Stimulated activated CD8-positive, alpha-beta memory T cell treated with anti-CD3 and anti-CD28 coated beads, Interleukin-15, amount 100 ng/mL, for 4 hours (primary cell): ENCODE results near the gene ACTRT2.

ENCODE experiments used
- DNase-seq, 2 donors: peaks; one replicate each; pipeline ENCODE4 v3.0.0-alpha.2; 2020; ENCODE audit warnings: low read depth in 2 of 2

ACTRT2 gene

DNA sequence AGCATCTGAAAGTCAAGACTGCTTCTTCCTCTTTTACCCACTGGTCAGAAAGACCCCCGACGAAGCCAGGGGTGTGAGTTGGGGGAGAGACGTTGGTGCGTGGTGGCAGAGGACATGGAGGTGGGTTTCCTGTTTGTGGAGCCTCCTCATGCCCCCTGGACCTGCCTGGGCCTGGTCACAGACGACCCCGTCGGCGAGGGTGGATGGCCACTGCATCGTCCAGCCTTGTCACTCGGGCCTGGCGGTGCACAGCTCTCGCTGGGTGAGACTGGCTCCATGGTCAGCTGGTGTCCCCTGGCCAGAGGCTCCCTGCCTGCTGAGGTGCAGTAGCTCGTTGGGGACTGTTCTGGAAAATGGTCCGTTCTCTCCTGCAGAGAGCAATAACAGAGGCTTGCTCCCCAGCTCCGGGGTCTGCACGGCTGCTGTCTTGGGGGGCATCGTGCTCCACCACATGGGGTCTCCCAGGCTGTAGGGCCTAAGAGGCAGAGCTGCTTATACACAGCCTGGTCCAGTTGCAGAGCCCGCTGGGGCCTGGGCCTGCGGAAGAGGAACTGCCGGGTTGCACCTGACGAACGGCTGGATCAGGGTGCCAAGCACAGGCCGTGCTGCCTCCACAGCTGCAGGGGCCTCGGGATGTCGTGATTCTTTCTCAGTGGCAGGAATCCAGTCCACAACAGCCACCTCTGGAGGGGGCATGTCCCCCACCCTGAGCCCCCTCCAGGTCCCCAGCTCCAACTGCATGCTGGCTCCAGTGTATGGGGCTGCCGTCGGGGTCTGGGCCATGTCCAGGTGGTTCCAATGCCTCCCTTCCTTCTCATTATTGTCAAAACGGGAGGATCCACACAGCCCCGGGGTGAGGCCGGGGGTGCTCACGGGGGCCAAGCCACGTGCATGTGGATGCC lies 18.0 kb upstream of the ACTRT2 start:
- no peak for DNase-seq

DNA sequence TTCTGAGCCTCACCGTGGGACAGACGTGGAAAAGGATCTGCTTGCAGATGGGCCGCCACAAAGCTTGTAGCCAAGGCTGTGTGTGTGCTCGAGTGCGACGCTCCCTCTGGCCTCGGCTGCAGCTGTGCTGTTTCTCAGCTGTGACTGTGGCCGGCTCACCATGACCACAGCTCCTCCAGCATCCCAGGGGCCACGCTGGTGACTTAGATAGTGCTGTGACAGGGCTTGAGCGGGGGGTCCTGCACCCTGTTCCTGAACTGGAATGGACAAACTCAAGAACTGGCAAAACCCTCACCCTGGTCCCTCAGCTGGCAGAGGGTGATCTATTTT lies 17.4 kb upstream of the ACTRT2 start:
- DNase-seq: no peak

DNA sequence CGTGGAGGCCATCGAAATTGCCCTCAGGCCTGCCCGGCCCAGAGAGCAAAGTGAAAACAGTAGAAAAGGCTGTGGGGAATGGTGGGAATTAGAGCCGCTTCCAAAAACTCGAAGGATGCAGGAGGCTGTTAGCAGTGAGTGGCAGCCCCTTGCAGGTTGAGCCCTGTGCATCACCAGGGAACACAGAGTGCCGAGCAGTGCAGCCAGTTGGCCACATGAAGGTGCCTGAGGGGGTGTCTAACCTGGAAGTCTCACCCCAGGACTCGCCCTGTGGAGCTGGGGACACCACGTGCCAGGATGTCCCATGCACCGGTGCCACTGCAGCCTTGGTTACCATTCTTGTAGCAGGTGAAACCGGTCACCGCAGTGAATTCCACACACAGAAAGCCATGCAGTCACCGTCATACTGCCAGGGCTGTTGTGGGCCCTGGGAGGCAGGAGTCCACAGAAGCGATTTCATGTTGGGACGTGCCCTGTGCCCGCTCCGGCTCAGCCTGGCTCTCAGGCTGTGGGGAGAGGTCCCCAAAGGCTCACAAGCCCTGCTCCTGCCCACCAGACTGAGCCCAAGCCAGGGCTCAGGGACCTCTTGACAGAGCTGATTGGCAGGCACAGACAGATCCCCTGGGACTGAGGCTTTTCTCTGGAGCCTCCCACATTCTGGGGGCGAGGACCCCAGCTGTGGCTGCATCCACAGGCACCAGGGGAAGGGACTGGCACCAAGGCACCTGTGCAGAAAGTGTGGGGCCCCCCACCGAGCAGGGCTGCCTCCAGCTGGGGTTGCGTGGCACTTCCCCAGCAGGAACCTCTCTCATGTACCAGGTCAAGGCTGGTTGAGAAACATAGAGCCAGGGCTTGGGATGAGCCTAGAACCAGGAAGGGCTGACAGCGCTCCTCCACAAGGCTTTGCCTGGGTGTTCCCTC lies 16.7 kb upstream of the ACTRT2 start:
- no peak for DNase-seq

DNA sequence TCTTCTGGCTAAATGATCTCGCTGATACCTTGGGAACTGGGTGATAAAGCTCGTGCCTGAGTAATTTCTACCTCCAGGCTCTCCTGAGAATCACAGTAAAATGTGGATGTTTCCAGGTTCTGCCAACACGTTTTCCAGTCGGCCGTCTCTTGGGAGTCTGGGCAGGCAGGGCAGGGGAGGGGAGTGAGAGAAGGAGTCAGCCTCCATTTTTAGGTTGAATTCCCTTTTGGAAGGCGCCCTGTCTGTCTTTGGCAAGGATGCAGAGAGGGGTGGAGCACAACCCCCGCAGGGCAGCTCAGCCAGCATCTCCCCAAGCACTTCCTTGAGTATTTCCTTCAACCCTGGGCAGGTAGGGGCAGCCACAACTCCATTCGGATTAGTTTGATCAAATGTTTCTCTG lies 15.5 kb upstream of the ACTRT2 start:
- DNase-seq: no peak

DNA sequence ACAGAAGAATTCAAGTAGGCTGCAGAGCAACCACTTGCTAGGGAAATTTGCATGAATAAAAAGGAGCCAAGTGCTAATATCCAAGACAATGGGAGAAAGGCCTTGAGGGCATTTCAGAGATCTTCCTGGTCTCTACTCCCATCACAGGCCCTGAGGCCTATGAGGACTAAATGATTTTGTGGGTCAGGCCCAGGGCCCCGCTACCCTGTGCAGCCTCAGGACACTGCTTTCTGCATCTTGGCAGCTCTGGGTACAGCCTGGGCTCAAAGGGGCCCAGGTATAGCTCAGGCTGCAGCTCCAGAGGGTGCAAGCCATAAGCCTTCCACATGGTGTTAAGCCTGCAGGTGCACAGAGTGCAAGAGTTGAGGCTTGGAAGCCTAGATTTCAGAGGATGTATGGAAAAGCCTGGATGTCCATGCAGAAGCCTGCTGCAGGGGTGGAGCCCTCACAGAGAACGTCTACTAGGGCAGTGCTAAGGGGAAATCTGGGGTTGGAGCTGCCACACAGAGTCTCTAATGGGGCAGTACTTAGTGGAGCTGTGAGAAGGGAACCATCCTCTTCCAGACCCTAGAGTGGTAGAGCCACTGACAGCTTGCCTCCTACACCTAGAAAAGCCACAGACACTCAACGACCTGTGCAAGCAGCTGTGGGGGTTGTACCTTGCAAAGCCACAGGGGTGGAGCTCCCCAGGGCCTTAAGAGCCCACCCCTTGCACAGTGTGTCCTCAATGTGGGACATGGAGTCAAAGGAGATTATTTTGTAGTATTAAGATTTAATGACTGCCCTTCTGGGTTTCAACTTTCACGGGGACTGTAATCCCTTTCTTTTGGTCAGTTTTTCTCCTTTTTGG lies 13.7 kb upstream of the ACTRT2 start:
- no peak for DNase-seq

DNA sequence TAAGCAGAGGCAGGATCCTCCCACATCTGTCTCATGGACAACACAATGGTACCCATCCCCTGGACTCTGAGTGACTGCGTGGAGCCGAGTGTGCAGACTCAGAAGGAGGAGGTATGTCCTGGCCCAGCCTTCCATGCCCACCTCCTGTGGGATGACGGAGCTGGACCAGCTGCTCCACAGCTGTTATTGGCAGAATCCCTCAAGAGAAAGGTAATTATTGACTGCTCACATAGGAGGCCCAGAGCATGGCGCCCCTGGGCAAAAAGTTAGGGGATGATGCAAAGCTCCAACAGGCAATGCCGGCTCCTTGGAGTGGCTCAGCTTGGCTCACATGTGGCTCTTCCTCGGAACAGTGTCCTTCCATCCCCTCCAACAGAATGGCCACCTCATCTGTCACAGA lies 12.2 kb upstream of the ACTRT2 start:
- no peak for DNase-seq

DNA sequence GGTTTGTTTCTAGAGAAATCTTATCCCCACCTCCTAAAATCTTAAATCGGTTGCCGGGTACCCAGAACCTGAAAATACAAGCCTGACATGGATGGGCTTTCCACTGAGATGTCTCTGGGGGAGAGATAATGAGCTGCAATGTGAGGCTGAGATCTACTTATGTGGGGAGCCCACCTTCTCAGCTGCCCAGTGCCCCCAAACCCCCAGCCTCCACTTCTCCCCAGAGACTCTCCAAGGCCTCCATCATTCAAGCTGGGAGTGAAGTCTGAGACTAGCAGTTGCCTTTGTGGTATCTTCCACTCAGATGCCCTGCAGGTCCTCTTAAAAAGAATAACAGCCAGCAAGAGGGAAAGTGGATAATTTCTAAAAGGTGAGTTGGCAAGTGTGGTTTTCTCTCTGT lies 11.7 kb upstream of the ACTRT2 start:
- DNase-seq: no peak

DNA sequence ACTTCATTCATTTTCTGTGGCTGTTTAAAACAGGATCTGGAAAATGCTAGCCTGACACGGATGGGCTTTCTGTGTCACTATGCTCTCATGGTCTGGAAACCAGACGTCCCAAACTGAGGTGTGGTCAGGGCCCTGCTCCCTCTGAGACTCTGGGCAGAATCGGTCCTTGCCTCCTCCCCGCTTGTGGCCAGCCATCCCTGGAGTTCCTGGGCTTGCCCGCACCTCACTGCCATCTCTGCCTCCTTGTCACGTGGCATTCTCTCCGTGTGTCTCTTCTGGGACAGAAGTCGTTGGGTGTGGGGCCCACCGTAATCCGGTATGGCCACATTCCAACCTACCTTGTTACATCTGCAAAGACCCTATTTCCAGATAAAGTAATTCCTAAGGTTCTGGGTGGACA lies 10.1 kb upstream of the ACTRT2 start:
- DNase-seq: no peak

DNA sequence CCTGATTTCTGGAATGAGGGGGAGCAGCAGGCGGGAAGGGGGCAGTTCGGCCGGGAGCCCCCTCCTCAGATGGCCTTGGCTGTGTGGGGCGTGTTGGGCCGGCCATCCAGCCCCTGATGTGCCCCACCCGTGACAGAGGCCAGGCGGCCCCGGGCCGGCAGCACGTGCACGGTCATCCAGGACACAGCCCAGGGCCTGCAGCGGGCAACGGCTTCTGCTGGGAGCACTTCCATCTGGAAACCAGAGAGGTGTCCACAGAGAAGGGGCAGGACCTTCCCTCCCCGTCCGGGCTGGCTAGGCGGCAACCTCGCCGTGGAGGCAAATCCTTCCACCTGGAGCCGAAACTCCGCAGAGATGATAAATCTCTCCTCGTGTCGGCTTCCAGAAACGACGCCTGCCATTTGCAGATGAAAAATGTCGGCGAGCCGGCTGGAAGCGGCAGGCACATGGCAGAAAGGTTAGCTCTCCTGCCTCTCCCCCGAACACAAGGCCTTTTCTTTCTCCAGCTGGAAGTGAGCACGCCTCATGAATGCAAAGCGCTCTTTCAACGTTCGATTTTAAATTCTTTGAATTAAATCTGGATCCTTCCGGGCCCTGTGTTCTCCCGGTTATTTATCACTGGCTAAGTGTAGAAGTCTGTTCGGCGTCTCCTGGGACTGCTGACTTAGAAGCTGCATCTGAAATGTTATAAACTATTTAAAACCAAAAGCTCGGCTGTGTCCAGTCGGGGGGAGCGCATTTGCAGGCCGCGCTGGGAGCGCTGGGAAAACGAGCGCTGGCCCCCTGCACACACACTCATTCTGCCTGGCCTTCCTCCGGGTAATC lies 9.4 kb upstream of the ACTRT2 start:
- no peak for DNase-seq

DNA sequence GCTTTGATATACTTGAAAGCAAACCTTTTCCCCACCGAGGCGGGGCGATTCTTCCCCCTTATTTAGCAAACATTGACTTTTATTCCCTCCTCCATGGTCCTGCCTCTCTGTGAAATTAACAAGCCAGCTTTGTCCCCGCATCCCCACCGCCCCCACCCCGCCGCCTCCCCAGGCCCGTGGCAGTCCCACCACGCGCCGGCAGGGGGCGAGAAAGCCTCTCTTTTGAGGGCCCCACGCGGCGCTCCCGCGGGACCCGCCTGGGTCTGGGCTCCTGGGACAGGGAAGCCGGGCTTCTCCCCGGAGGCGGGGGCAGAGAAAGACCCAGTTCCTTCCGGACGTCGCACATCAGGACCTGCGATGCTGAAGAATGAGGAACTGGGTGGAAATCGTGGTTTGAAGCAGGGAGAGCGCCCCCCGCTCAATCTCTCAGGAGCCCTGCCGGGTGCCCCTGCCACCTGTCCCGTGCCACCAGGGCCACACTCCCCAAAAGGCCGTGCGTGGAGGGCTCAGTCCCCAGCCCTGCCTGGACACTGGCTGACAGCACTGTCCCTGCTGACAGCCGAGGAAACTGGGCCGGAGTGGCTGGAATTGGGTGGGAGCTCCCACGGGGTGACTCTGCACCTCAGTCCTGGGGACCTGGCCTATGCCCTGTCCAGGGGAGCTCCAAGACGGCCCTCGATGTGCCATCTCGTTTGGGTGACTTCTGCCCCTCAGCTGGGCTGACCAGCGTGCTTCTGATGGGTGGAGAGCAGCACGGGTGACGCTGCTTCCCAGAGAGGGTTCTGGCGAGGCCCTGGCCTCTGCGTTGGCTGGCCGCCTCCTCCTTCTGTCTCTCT lies 8.6 kb upstream of the ACTRT2 start:
- DNase-seq: no peak

DNA sequence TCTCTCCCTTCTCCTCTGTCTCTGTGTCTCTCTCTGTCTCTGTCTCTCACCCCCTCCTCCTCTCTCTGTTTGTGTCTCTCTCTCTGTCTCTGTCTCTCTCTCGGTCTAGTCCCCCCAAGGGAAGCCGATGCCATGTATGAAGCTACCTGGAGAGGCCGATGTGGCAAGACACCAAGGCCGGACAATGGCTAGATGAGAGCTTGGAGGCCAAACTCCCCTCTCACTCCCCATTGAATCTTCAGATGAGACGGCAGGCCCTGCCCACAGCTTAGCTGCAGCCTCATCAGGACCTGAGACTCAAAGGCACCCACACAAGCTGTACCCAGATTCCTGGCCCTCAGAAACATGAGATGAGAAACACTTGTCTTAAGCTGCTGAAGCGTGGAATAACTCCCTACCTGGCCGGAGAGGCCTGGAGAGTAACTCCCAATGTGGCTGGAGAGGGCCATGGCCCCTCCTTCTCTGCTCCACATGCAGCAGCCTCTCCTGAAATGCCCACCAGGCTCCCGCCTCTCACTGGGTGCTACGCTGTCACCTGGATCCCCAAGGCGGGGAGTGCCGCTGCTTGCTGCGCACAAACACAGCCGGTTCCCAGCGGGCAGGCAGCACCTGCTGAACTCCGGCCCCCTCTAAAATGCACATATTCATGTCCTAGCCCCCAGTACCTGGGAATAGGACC lies 7.8 kb upstream of the ACTRT2 start:
- DNase-seq: no peak

DNA sequence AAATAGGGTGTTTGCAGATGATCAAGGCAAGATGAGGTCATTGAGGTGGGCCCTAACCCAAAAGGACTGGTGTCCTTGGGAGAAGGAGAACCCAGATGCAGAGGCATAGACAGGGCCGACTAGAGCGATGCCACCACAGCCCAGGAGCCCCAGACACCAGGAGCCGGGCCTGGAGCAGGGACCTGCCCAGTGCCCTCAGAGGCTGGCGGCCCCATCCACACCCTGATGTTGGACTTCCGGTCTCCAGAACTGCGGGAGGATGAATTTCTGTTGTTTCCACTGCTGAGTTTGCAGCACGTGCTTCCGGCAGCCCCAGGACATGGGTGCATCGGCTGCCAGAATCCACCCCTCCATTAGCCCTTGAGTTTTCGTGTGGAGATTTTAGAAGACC lies 7.2 kb upstream of the ACTRT2 start:
- no peak for DNase-seq

DNA sequence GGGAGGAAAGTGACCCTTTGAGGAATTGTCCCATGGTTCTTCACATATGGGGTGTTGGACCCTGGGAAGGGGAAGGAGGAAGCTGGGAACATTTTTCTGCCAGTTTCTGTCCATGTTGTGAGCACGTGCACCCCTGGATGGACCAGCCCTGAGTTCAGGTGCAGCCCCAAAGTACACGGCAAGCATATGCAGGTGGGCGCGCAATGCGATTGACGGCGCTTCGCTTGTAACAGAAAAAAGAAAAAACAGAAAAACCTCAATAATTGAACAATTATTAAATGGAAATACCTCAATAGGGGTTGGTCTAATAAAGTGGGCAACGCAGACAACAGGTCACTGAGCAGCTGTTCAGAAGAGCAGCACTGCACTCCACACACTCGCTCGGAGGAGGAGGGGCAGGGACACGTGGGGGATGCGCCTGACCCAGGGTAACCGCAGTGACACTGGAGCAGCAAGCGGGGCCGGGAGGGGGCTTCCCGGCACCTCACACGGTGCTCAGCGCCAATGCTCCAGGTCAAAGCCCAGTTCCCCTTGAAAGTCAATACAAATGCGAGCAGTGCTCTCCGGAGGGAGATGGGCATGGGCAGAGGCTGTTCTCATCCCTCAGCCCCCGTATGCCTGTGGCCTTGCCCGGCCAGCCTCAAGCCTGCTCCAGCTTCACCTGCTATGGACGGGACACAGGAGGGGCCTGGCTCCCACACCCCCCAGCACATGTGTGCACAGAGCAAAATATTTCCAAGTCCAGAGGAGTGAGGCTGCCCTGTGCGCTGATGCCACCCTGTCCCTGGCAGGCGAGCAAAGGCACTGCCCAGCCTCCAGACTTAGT lies 6.6 kb upstream of the ACTRT2 start:
- DNase-seq: no peak

DNA sequence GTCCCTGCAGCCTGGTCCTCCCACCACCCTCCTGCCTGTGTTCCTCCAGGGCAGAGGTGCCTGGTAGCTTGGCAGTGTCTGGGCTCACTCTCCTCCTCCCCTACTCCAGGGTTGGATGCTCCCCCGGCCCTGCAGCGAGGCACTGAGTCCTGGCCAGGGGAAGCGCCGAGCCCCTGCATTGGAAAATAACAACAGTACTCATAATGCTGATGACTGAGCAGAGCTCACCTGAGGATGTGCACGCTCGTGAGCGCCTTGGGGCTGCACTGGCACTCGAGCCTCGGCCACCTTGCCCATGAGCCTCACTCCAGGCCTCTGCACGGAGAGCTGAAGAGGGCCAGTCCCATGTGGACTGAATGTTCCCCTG lies 6.0 kb upstream of the ACTRT2 start:
- no peak for DNase-seq

DNA sequence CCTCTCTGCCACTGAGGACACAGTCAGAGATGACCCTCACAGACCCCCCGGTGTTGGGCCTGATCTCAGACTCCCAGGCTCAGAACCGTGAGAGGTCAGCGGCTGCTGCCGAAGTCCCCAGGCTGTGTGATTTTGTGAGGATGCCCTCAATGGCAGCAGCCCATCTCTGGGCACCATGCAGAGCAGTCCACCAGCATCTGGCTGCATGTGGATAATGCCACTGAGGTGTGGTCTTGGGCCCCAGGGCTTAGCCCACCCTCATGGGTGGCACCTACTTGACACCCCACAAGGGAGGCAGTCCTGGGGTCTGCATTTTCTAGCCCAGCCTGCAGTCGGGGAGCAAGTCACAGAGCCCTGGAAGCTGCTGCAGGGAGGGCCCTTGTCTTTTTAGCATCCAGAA lies 5.5 kb upstream of the ACTRT2 start:
- DNase-seq: no peak

DNA sequence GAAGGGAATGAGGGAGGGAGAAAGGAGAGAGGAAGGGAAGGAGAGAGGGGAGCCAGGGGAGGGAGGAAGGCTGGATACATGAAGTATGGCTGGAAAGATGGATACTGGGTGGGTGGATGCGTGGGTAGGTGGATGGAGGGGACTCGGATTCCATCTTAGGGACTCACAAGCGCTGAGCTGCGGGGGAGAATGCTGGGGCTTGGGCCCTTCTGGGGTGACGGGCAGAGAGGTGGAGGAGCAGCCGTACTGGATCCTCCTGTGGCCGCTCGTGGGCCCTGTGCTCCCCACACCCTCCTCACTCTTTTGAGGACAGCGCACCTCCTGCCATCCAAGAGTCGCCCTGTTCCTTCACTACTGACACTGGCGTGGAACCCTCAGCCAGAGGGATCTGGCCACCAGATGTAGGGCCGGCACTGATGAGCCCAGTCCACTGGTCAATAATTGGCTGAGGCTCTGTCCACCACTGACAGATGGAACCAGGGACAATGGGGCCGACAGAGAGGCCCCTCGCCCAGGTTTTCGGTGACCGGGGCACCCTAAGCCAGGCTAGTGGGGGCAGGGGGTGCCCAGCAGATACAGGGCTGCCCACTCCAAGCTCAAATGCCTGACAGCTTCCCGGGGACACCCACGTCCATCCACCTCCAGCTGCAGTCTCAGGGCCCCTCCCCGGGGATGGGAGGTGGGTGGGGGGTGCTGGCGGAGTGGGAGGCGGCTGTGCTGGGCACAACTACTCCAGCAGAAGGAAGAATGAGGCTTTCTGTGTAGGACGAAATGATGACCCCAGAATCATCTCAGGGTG lies 4.4 kb upstream of the ACTRT2 start:
- DNase-seq: no peak

DNA sequence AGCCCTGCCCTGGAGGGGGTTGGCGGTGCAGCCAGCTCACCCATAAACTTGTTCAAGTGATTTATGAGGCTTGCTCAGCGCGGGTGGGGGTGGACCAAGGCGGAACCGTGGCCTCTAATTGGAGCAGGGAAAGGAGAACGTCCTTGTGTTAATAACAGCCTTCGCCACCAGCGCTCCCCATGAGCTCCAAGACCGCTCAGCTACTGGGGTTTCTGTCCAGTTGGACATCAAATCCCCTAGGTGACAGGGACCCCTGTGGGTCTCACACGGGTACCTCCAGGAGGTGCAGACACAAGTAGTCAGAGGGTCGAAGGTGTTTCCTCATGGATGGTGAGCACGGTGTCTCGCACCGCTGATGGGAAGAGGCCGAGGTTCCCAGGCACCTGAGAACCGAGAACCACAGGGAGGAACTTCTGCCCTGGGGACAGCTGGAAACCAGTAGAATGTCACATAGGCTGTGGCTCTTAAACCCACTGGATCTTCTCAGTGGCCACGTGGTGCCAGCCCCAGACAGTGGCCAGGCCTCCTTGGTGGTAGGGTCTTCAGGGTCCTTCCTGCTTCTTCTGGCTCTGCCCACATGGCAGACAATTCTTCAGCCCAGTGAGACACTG lies 3.7 kb upstream of the ACTRT2 start:
- no peak for DNase-seq

DNA sequence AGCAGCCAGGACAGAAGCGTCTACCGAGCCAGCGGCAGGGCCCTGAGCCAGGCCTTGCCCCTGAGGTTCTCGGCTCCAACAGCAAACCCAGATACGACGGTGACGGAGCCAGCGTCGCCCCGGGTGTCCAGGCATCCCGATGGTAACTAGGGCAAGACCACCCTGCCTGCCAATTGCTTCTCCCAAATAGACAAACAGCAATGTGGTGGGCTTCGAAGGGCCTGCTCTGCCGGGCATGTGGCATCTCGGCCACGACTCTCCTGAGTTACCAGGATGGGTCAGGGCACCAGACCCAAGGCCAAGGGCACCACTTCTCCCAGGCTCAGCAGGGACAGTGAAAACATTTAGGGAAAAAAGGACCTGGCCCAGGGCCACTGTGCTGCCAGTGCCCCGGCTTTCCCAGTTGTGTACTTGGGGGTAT lies 3.2 kb upstream of the ACTRT2 start:
- DNase-seq: no peak
